ENCODE results near the gene UHRF1.

UHRF1 gene

DNA sequence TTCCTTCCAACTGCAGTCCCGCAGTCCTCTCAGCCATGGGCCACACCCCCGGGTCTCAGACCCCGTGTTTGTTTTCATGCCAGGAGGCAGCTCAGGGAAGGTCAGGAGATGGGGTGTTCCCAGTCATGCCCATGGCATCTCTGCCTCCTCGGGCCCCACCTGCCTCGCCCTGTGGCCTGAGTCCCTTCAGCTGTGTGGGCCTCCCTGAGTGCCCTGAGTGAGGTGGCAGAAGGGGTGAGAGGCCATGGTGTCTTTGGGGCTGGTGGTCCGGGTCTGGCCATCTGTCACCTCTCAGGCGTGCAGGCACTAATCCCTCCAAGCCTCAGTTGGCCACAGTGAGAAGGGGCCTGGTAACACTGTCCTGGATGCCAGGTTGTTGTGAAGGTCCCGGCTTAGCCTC, 48.7 kb downstream of the UHRF1 start:
- no peak for DNase-seq (ENCODE audit: low read depth, low spot score)
- TF ChIP-seq, protein P1, sequence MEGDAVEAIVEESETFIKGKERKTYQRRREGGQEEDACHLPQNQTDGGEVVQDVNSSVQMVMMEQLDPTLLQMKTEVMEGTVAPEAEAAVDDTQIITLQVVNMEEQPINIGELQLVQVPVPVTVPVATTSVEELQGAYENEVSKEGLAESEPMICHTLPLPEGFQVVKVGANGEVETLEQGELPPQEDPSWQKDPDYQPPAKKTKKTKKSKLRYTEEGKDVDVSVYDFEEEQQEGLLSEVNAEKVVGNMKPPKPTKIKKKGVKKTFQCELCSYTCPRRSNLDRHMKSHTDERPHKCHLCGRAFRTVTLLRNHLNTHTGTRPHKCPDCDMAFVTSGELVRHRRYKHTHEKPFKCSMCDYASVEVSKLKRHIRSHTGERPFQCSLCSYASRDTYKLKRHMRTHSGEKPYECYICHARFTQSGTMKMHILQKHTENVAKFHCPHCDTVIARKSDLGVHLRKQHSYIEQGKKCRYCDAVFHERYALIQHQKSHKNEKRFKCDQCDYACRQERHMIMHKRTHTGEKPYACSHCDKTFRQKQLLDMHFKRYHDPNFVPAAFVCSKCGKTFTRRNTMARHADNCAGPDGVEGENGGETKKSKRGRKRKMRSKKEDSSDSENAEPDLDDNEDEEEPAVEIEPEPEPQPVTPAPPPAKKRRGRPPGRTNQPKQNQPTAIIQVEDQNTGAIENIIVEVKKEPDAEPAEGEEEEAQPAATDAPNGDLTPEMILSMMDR (IDR thresholded peaks at IDR 0.05; ENCODE audit: insufficient read depth, low read length, missing control alignments): no peak
- no peak overlapping the region for H3K4me3 ChIP-seq (ENCODE audit: low read depth, low read length)
- POLR2A ChIA-PET: no interaction called here
- CTCF ChIA-PET: interaction anchor here (0.6 to 0.7 kb wide), 2 partner anchors 15 to 27 kb away, joined by 3 read pairs; no protein-coding TSS in a partner anchor

DNA sequence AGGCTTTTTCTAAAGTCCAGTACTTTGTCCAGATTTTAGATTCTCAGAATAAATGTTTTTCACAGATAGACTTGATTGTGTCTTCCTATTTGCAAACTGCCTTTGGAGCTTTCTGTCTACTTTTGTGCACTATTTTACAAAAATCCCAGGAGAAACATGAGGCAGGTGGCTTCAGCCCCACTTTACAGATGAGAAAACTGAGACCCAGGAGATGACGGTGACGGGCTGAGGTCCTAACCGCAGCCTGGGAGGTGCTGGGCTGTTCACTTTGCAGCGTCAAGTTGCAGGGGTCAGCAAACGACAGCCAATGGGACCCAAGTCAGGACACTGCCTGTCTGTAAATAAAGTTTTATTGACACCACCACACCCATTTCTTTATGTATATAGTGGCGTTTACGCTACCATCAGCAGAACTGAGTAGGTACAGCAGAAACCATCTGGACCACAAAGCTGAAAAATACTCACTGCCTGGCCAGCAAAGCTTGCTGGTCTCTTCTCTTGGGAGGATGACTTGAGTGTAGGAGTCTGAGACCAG, 52.9 kb downstream of the UHRF1 start:
- POLR2A ChIA-PET: no interaction called here
- TF ChIP-seq, protein P1 (IDR thresholded peaks at IDR 0.05; ENCODE audit: insufficient read depth, low read length, missing control alignments): no peak
- H3K4me3 ChIP-seq (ENCODE audit: low read depth, low read length): no peak overlapping the region
- CTCF ChIA-PET: interaction anchor here (1.5 kb wide), 1 partner anchor 69 kb away, joined by 6 read pairs; no protein-coding TSS in a partner anchor
- no peak for DNase-seq (ENCODE audit: low read depth, low spot score)

DNA sequence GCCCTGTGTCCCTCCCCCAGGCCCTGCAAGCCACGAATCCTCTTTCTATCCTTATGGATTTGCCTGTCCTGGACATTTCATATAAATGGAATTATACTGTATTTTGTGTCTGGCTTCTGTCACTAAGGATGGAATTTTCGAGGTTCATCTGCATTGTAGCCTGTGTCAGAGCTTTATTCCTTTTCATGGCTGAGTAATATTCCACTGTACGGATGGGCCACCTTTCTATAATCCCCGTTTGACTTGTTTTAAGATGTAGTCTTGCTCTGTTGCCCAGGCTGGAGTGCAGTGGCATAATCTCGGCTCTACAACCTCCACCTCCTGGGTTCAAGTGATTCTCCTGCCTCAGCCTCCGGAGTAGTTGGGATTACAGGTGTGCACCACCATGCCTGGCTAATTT, 55.8 kb downstream of the UHRF1 start:
- no peak overlapping the region for H3K4me3 ChIP-seq (ENCODE audit: low read depth, low read length)
- ChIA-PET CTCF (no interaction called here), POLR2A (no interaction called here)
- DNase-seq (ENCODE audit: low read depth, low spot score): no peak
- TF ChIP-seq, protein P1 (IDR thresholded peaks at IDR 0.05; ENCODE audit: insufficient read depth, low read length, missing control alignments): no peak

GRCh38 chr19:4966591-4966990, 57.3 kb downstream of the UHRF1 start:
- H3K4me3 ChIP-seq (ENCODE audit: low read depth, low read length): no peak overlapping the region
- TF ChIP-seq, protein P1 (IDR thresholded peaks at IDR 0.05; ENCODE audit: insufficient read depth, low read length, missing control alignments): no peak
- CTCF ChIA-PET: interaction anchor here (0.7 to 2.5 kb wide), 4 partner anchors 8 to 176 kb away, joined by 3 to 7 read pairs (median 4); partner anchors contain the start of gene FEM1A
- POLR2A ChIA-PET: no interaction called here
- no peak for DNase-seq (ENCODE audit: low read depth, low spot score)

DNA sequence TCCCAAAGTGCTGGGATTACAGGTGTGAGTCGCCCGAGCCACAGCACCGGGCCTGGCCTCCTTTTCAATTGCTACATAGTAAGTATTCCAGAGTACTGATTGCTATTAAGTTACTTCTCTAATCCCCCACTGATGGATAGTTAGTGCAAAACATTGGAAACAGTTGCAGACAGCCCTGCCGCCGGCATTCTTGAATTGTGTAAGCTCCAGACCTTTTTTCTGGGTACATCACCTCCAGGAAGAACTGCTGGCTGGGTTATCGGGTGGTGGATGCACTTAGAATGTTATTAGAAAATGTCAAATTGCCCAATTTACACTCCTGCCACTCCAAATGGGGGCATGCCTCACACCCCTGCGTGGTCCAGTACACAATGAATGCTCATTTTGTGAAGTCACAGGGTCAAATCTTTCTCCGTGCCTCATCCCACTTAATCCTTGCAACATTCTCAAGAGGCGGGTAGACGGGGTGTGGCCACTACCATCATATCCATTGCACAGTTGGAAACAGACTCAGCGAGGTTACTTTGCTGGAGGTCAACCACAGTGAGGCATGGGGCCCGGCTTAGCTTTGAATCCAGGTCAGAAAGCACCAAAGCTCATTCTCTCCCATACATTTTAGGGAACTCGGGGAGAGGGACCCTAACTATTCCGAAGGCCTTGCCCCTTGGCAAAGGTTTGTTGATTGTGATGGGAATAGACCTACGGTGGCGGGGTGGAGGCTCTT, 58.6 kb downstream of the UHRF1 start:
- TF ChIP-seq, protein P1 (IDR thresholded peaks at IDR 0.05; ENCODE audit: insufficient read depth, low read length, missing control alignments): no peak
- ChIA-PET CTCF (interaction anchor here (0.6 to 4.8 kb wide), 7 partner anchors 9 to 177 kb away, joined by 3 to 29 read pairs (median 4); partner anchors contain the start of gene FEM1A), POLR2A (interaction anchor here (0.9 to 2.7 kb wide), 7 partner anchors 9 to 159 kb away, joined by 3 to 14 read pairs (median 4); no protein-coding TSS in a partner anchor)
- peak overlapping the region; percentile 57 for H3K4me3 ChIP-seq (ENCODE audit: low read depth, low read length)
- no peak for DNase-seq (ENCODE audit: low read depth, low spot score)

Data from AG04449 (cell line).